ENCODE measurements around the gene GPD1L. TPM values are rescaled to one million over a fixed set of nuclear protein-coding genes. Genes with fewer than 3 reads are reported as not detected.

The GPD1L gene
- total and polyA plus RNA-seq, 2 donors (not counting 1 experiment from before 2014, with no cell fraction given), result 4.7 to 9.3 TPM

DNA sequence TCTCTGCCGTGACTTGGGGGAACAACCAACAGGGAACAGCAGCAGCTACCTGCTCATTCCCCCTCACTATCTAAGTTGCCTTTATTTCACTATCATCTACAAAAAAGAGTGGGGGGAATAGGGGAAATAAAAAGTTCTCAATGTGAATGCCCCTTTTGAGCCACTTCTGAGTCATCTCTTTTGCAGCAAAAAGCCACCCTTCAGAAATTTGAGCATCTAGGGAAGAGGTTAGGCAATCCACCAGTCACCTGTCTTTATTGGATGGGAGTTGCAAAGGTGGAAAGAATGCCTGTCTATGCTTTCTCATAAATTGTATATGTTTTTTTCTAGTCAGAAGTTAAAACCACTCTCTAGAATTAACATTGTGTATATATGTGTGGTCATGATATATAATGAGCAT is 41.1 kb downstream of the GPD1L start:
- Histone ChIP-seq H2AFZ (ENCODE audit: insufficient read depth, low read depth, low read length, poor library complexity, severe bottlenecking) (no peak overlapping the region), H3K79me2 (ENCODE audit: control insufficient read depth, insufficient read depth, low read length) (peaks cover 5% of the 10 kb centered on the region), H3K4me3 (ENCODE audit: control extremely low read depth in 1 of 5, extremely low read depth in 1 of 5, insufficient read depth in 1 of 5, low read depth in 2 of 5, low read length in 4 of 5) (no peak overlapping the region), H3K9ac (ENCODE audit: low read length) (no peak overlapping the region), H3K36me3 (replicated peaks in 1 of 2; ENCODE audit: control extremely low read depth in 1 of 2, control insufficient read depth in 1 of 2, extremely low read depth in 1 of 2, insufficient read depth in 2 of 2, low read length in 1 of 2) (peaks cover 0 to 5% of the 10 kb centered on the region in 2 experiments), H3K27ac (ENCODE audit: low read length in 2 of 2) (no peak overlapping the region), H3K4me2 (replicated peaks; ENCODE audit: low read depth, low read length, poor library complexity, severe bottlenecking) (no peak overlapping the region), H4K20me1 (ENCODE audit: control insufficient read depth, insufficient read depth, low read length, poor library complexity, severe bottlenecking) (no peaks in the 10 kb centered on the region), H3K27me3 (replicated peaks in 1 of 4; ENCODE audit: control extremely low read depth in 1 of 4, control insufficient read depth in 3 of 4, insufficient read depth in 4 of 4, low read length in 3 of 4) (no peaks in the 10 kb centered on the region), H3K4me1 (ENCODE audit: control insufficient read depth in 2 of 2, insufficient read depth in 2 of 2, low read length in 2 of 2) (peaks cover 12 to 18% of the 10 kb centered on the region in 2 donors), H3K9me3 (ENCODE audit: control extremely low read depth in 1 of 3, control insufficient read depth in 2 of 3, insufficient read depth in 1 of 3, low read length in 2 of 3) (no peaks in the 10 kb centered on the region)
- 100% methylated on average over 1 of the region's 1 CpG for whole genome bisulfite sequencing (ENCODE audit: insufficient coverage)
- Mint-ChIP-seq H3K4me3 (no peak overlapping the region), H3K27ac (no peak overlapping the region), H3K27me3 (no peaks in the 10 kb centered on the region), H3K4me1 (peaks cover 20% of the 10 kb centered on the region), H3K9me3 (ENCODE audit: insufficient read depth) (no peaks in the 10 kb centered on the region)
- TF ChIP-seq, protein P1, sequence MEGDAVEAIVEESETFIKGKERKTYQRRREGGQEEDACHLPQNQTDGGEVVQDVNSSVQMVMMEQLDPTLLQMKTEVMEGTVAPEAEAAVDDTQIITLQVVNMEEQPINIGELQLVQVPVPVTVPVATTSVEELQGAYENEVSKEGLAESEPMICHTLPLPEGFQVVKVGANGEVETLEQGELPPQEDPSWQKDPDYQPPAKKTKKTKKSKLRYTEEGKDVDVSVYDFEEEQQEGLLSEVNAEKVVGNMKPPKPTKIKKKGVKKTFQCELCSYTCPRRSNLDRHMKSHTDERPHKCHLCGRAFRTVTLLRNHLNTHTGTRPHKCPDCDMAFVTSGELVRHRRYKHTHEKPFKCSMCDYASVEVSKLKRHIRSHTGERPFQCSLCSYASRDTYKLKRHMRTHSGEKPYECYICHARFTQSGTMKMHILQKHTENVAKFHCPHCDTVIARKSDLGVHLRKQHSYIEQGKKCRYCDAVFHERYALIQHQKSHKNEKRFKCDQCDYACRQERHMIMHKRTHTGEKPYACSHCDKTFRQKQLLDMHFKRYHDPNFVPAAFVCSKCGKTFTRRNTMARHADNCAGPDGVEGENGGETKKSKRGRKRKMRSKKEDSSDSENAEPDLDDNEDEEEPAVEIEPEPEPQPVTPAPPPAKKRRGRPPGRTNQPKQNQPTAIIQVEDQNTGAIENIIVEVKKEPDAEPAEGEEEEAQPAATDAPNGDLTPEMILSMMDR (IDR thresholded peaks at IDR 0.05), result no peak
- TF ChIP-seq EZH2 (IDR thresholded peaks at IDR 0.05; ENCODE audit: borderline replicate concordance, insufficient read depth, low read depth, low read length, poor library complexity, severe bottlenecking), result no peak
- ChIA-PET CTCF (interaction anchor here (1.0 kb wide), 1 partner anchor 11 kb away, joined by 3 read pairs; no protein-coding TSS in a partner anchor), POLR2A (no interaction called here)
- ATAC-seq (ENCODE audit: low read depth), result no peak
- intact Hi-C loops (cut with micrococcal nuclease), result loop anchor here (10.0 kb wide), 1 partner anchor 163 kb away; the partner anchor contains the start of genes OSBPL10 and ZNF860
- DNase-seq, result no peak

DNA sequence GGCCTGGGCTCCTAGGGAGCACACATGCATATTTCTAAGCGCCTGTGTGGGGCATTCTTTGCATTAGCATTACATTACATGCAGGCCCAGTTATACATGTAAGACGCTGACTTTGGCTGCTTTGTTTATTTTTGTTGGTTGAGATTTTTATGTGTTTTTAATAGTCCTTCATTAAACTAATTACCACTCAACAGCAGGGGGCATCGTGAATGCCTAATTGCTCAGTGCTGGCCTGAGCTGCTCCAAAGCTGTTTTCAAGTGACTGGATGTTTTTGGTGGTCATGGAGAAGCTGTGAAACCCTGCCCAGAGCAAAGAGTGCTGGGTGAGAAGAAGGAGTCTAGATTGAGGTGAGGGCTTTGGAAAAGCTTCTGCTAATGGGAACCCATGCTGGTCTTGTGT is 41.5 kb downstream of the GPD1L start:
- intact Hi-C loops (cut with micrococcal nuclease), result loop anchor here (10.0 kb wide), 1 partner anchor 163 kb away; the partner anchor contains the start of genes OSBPL10 and ZNF860
- Mint-ChIP-seq H3K4me1 (peaks cover 20% of the 10 kb centered on the region), H3K27ac (no peak overlapping the region), H3K4me3 (no peak overlapping the region), H3K27me3 (no peaks in the 10 kb centered on the region), H3K9me3 (ENCODE audit: insufficient read depth) (no peaks in the 10 kb centered on the region)
- Histone ChIP-seq H4K20me1 (ENCODE audit: control insufficient read depth, insufficient read depth, low read length, poor library complexity, severe bottlenecking) (no peaks in the 10 kb centered on the region), H3K9ac (ENCODE audit: low read length) (no peak overlapping the region), H3K4me3 (ENCODE audit: control extremely low read depth in 1 of 5, extremely low read depth in 1 of 5, insufficient read depth in 1 of 5, low read depth in 2 of 5, low read length in 4 of 5) (no peak overlapping the region), H3K27ac (ENCODE audit: low read length in 2 of 2) (no peak overlapping the region), H3K36me3 (replicated peaks in 1 of 2; ENCODE audit: control extremely low read depth in 1 of 2, control insufficient read depth in 1 of 2, extremely low read depth in 1 of 2, insufficient read depth in 2 of 2, low read length in 1 of 2) (peaks cover 0 to 5% of the 10 kb centered on the region in 2 experiments), H2AFZ (ENCODE audit: insufficient read depth, low read depth, low read length, poor library complexity, severe bottlenecking) (no peak overlapping the region), H3K4me1 (ENCODE audit: control insufficient read depth in 2 of 2, insufficient read depth in 2 of 2, low read length in 2 of 2) (peaks cover 12 to 18% of the 10 kb centered on the region in 2 donors), H3K4me2 (replicated peaks; ENCODE audit: low read depth, low read length, poor library complexity, severe bottlenecking) (no peak overlapping the region), H3K9me3 (ENCODE audit: control extremely low read depth in 1 of 3, control insufficient read depth in 2 of 3, insufficient read depth in 1 of 3, low read length in 2 of 3) (no peaks in the 10 kb centered on the region), H3K27me3 (replicated peaks in 1 of 4; ENCODE audit: control extremely low read depth in 1 of 4, control insufficient read depth in 3 of 4, insufficient read depth in 4 of 4, low read length in 3 of 4) (no peaks in the 10 kb centered on the region), H3K79me2 (ENCODE audit: control insufficient read depth, insufficient read depth, low read length) (peaks cover 5% of the 10 kb centered on the region)
- ATAC-seq (ENCODE audit: low read depth), result no peak
- no peak for DNase-seq
- 57% methylated on average over 1 of the region's 3 CpGs for WGBS (ENCODE audit: insufficient coverage)
- TF ChIP-seq EZH2 (IDR thresholded peaks at IDR 0.05; ENCODE audit: borderline replicate concordance, insufficient read depth, low read depth, low read length, poor library complexity, severe bottlenecking), result no peak
- TF ChIP-seq, protein P1 (IDR thresholded peaks at IDR 0.05), result no peak
- ChIA-PET CTCF (interaction anchor here (1.0 kb wide), 1 partner anchor 12 kb away, joined by 3 read pairs; no protein-coding TSS in a partner anchor), POLR2A (no interaction called here)
